NOMO-1 treated with DMSO at 0.1 percent for 48 hours (cell line): Measurements from ENCODE around the gene CSTPP1.
"Not testable (repeated sequence)": the region's sequence is repeated elsewhere in the genome, so short reads cannot be mapped to it uniquely, and the experiment has no call there.

ENCODE experiments used
- DNase-seq: peaks from one replicate; lab custom pipeline; 2025; ENCODE audit not compliant: unreplicated experiment; lab: John Stamatoyannopoulos, UW

CSTPP1 gene

GRCh38 chr11:47189100-47189834, 252.7 kb downstream of the CSTPP1 start:
- no peak for DNase-seq

- not testable (repeated sequence) for DNase-seq
These were observed 254.6 kb downstream of the CSTPP1 start for GRCh38 chr11:47191137-47191536.

GRCh38 chr11:47192111-47192510, 255.6 kb downstream of the CSTPP1 start:
- DNase-seq: no peak

GRCh38 chr11:47198161-47198560, 261.6 kb downstream of the CSTPP1 start:
- DNase-seq: not testable (repeated sequence)

GRCh38 chr11:47201015-47201414, 264.5 kb downstream of the CSTPP1 start:
- no peak for DNase-seq

GRCh38 chr11:47202576-47202975, 266.0 kb downstream of the CSTPP1 start:
- no peak for DNase-seq

GRCh38 chr11:47204637-47204989, 268.1 kb downstream of the CSTPP1 start:
- DNase-seq: no peak

- DNase-seq: not testable (repeated sequence)
These were observed 270.0 kb downstream of the CSTPP1 start for GRCh38 chr11:47206577-47206976.

- DNase-seq: no peak
These were observed 270.9 kb downstream of the CSTPP1 start for GRCh38 chr11:47207459-47207858.

GRCh38 chr11:47208008-47208552, 271.5 kb downstream of the CSTPP1 start:
- DNase-seq: not testable (repeated sequence)

GRCh38 chr11:47208628-47209027, 272.1 kb downstream of the CSTPP1 start:
- DNase-seq: no peak
